GOT3 (cell line): ENCODE results near the gene NWD2.
"Not testable (repeated sequence)": the region's sequence is repeated elsewhere in the genome, so short reads cannot be mapped to it uniquely, and the experiment has no call there.

Experiments used
- DNase-seq: peaks from one replicate; lab custom pipeline; 2025; ENCODE audit warnings: mixed read lengths; lab: John Stamatoyannopoulos, UW

The NWD2 gene

GRCh38 chr4:37393889-37394288 is 149.3 kb downstream of the NWD2 start:
- DNase-seq: no peak

- no peak for DNase-seq
Observed at GRCh38 chr4:37397505-37397904, 153.0 kb downstream of the NWD2 start.

GRCh38 chr4:37400241-37400881 is 155.8 kb downstream of the NWD2 start:
- no peak for DNase-seq

DNA sequence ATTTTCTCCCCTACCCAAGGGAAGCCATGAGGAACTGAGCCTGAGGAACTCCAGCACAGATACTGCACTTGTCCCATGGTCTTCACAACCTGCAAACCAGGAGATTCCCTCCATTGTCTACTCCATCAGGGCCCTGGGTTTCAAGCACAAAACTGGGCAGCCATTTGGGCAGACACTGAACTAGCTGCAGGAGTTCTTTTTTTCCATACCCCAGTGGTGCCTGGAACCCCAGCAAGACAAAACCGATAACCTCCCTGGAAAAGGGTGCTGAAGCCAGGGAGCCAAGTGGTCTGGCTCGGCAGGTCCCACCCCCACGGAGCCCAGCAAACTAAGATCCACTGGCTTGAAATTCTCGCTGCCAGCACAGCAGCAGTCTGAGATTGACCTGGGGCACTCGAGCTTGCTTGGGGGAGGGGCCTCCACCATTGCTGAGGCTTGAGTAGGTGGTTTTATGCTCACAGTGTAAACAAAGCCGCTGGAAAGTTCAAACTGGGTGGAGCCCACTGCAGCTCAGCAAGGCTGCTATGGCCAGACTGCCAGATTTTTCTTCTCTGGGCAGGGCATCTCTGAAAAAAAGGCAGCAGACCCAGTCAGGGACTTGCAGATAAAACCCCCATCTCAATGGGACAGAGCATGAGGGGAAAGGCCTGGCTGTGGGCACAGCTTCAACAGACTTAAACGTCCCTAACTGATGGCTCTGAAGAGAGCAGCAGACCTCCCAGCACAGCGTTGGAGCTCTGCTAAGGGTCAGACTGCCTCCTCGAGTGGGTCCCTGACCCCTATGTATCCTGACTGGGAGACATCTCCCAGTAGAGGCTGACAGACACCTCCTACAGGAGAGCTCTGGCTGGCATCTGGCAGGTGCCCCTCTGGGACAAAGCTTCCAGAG is 163.6 kb downstream of the NWD2 start:
- not testable (repeated sequence) for DNase-seq

DNA sequence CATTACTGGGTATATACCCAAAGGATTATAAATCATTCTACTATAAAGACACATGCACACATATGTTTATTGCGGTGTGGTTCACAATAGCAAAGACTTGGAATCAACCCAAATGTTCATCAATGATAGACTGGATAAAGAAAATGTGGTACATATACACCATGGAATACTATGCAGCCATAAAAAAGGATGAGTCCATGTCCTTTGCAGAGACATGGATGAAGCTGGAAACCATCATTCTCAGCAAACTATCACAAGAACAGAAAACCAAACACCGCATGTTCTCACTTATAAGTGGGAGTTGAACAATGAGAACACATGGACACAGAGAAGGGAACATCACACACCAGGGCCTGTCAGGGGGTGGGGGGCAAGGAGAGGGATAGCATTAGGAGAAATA is 169.1 kb downstream of the NWD2 start:
- not testable (repeated sequence) for DNase-seq

GRCh38 chr4:37415845-37416369 is 171.4 kb downstream of the NWD2 start:
- no peak for DNase-seq

DNA sequence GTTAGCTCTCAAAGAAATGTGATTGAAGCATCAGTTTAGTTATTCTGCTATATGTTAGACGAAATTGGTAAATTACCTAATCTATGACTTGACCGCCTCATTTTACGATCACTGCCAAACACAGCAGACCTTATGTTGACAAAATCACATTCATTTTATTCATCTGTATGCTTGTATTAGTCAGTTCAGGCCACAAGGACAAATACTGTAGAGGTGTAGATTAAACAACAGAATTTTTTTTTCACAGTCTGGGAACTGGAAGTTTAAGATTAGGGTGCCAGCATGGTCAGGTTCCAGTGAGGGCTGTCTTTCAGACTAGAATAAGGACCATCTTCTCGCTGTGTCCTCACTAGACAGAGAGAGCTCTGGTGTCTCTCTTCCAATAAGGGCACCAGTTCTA is 177.1 kb downstream of the NWD2 start:
- DNase-seq: no peak

DNA sequence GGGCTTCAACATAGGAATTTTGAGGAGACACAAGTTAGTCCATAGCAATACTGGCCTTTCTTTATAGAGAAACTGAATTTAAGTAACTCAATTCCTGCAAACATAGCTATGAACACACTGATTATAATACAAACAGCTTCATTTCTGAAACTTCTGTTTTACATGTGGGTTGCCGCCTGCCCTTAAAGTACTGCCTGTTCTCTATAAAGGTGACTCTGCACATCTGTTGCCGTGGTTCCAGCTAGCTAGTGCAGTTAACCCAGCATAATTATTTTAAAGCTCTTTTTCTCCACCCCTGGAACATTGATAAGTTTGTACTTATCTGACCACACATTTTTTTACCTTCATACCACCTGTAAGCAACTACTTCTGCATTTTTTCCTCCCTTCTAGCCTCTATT is 177.6 kb downstream of the NWD2 start:
- DNase-seq: no peak

DNA sequence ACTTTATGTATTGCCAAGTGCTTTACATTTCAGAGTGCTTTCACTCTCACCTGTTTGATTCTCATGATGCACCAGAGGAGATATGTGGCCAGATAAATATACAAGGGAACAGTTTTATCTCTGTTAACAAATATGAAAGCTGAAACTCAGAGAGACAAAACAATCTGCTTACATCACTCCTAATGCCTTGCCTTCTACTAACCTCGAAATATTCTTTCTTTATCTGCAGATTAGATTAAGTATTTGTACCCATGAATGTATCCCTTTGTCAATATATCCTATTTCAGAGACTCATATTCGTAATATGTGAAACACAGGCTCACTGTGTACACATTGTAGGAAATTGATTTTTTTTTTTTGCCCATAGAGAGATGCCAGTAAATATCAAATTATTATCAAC is 178.1 kb downstream of the NWD2 start:
- DNase-seq: no peak

DNA sequence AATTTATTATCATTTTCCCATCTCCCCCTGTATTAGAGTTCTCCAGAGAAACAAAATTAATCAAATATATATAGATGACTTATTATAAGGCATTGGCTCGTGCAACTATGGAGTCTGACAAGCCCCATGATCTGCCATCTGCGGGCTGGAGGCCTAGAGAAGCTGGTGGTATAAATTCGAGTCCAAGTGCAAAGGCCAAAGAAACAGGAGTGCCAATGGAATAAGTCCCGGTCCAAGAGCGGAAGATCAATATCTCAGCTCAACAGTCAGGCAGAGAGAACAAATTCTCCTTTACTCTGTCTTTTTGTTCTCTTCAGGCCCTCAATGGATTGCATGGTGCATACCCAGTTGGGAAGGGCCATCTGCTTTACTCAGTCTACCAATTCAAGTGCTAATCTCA is 178.8 kb downstream of the NWD2 start:
- no peak for DNase-seq

DNA sequence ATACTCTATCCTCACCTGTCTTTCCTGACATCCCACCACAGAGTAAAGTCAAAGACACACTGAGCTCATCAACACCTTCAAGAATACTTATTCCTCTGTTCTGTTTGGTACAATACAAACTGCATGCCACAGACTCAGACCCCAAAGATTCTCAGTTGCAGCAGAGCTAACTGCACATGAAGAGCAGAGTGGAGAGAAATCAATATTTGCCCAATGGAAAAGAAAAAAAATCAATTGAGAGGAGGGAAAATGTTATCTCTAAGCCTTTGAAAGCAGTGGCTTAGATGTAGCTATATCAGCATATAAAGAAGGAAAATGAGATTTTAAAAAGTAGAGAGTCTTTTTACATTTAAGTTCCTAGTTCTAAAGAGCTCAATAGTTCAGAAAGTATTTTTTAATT is 180.2 kb downstream of the NWD2 start:
- DNase-seq: no peak

- DNase-seq: no peak
Observed at GRCh38 chr4:37425857-37426256, 181.3 kb downstream of the NWD2 start.

GRCh38 chr4:37427193-37427592 is 182.7 kb downstream of the NWD2 start:
- DNase-seq: no peak

- DNase-seq: no peak
Observed at GRCh38 chr4:37429906-37430305, 185.4 kb downstream of the NWD2 start.

- DNase-seq: no peak
Observed at GRCh38 chr4:37430718-37431416, 186.3 kb downstream of the NWD2 start.

- DNase-seq: no peak
Observed at GRCh38 chr4:37431417-37431743, 186.8 kb downstream of the NWD2 start.

DNA sequence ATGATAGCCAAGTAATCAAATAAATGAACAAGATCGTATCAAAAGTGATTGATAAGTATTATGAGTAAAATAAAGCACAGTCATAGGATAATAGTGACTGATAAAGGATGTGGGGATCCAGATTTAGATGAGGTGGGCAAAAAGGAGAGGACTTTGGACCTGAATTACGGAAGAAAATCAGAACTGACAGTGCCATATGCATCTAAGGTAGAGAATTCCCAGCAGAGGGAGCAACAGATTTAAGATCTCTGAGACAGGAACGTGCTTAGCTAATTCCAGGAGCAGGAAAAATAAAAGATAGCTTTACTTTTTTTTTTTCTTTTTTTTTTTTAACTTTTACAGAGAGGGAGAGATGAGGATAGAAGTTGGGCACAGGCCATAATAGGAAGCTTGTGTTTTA is 189.9 kb downstream of the NWD2 start:
- no peak for DNase-seq

DNA sequence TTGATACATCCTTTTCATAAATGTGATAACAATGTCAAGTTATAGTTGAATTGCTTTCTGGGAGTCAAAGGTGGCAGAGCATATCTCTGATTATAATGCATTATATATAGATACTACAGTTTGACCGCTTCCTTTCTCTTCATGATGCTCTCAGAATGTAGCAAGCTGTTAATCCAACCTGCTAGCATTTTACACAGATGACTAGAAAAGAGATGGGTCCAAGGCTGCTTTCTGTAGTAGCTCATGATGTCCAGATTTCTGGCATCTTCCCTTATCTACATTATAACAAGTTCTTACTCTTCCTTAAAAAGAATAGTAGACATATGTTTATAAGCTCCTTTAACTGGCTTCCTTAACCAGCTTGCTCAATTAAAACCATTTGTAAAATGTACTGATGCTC is 192.0 kb downstream of the NWD2 start:
- no peak for DNase-seq

GRCh38 chr4:37437163-37437562 is 192.6 kb downstream of the NWD2 start:
- DNase-seq: no peak

- no peak for DNase-seq
Observed at GRCh38 chr4:37438564-37439279, 194.2 kb downstream of the NWD2 start.

DNA sequence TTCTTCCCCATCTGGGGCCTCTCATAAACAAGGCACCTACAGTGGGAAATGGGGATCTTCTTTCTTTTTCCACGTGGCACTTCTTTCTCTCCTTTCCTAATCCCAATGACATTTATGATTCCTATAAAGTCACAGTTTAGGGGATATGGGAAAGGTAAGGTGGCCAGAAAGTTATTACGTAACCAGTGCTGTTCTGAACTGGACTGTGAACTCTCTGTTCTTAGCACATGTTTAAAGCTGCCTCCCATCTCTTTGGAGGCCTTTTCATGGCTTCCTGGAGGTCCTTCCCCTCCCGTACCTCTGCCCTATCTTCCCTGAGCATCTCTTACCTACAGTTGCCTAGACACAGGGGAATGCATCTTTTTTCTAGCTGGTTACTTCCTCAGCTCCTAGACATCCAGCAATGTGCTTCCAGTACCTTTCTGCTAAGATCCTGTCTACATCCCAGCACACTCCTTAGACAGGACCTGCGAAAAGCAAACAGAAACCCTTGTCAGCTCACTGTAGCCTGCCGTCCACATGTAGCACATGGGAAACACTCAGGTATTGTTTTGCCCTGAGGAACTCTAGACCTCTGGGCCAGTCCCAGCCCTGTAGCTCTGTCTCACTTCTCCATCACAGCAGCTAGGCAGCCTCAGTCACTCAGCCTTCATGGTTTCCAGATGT is 195.4 kb downstream of the NWD2 start:
- DNase-seq: no peak

DNA sequence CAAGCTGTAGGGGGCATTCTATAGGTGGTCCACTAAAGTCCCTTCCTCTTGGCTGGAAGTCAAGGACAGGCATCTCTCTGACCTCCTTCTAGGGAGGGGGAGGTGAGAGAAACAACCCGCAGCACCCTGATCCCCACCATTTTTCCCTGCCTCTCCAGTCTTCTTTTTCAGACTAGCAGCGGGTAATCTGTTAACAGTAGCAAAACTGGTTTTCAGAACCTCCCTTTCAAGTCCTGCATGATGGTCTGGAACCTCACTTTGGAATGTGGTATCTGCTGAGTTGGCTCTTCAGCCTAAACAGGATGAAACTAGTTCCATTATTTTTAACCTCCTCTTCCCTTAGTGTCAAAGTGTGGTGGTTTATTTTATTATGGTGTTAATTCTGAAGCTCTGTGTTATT is 196.0 kb downstream of the NWD2 start:
- DNase-seq: no peak
